ENCODE measurements around the gene METTL25B.
"Not testable (repeated sequence)": the region's sequence is repeated elsewhere in the genome, so short reads cannot be mapped to it uniquely, and the experiment has no call there.

The METTL25B gene

GRCh38 chr1:156750191-156750672 is 22.0 kb downstream of the METTL25B start:
- DNase-seq, result peak; percentile 49 to 51

GRCh38 chr1:156750711-156751450 is 22.6 kb downstream of the METTL25B start:
- peak in 1 of 2 experiments; percentile 27 for DNase-seq

GRCh38 chr1:156751451-156751756 is 23.1 kb downstream of the METTL25B start, which contains the start of gene HDGF:
TSS of gene HDGF (minus strand) at chr1:156751675. CDS start at chr1:156751429, 246 bp downstream.
- DNase-seq, result no peak

GRCh38 chr1:156751757-156752481 is 23.6 kb downstream of the METTL25B start:
- DNase-seq, result peak; percentile 99

- no peak for DNase-seq
Measured at GRCh38 chr1:156752843-156753482, 24.7 kb downstream of the METTL25B start.

- no peak for DNase-seq
Measured at GRCh38 chr1:156754219-156754618, 25.9 kb downstream of the METTL25B start.

GRCh38 chr1:156755527-156755950 is 27.3 kb downstream of the METTL25B start:
- DNase-seq, result no peak

GRCh38 chr1:156756355-156756754 is 28.1 kb downstream of the METTL25B start:
- DNase-seq, result no peak

GRCh38 chr1:156757572-156758253 is 29.4 kb downstream of the METTL25B start:
- not testable (repeated sequence) for DNase-seq

GRCh38 chr1:156760092-156760795 is 32.0 kb downstream of the METTL25B start:
- no peak for DNase-seq

GRCh38 chr1:156760796-156761104 is 32.5 kb downstream of the METTL25B start:
- no peak for DNase-seq

- not testable (repeated sequence) for DNase-seq
Measured at GRCh38 chr1:156765136-156765535, 36.9 kb downstream of the METTL25B start.

- DNase-seq, result no peak
Measured at GRCh38 chr1:156765666-156766065, 37.4 kb downstream of the METTL25B start.

- no peak for DNase-seq
Measured at GRCh38 chr1:156766298-156767100, 38.2 kb downstream of the METTL25B start.

- DNase-seq, result peak; percentile 96 to 97
Measured at GRCh38 chr1:156767101-156767878, 39.0 kb downstream of the METTL25B start, which contains the start of gene PRCC. TSS of gene PRCC (plus strand) at chr1:156767535. CDS start at chr1:156767772, 237 bp downstream.

- no peak for DNase-seq
Measured at GRCh38 chr1:156767879-156768604, 39.8 kb downstream of the METTL25B start.

- no peak for DNase-seq
Measured at GRCh38 chr1:156768610-156769295, 40.5 kb downstream of the METTL25B start.

- no peak for DNase-seq
Measured at GRCh38 chr1:156772222-156772621, 44.0 kb downstream of the METTL25B start.

Data from activated CD4-positive, alpha-beta T cell treated with anti-CD3 and anti-CD28 coated beads, Interleukin-2, amount 50 U/mL, for 4 hours (primary cell).